CD4-positive, alpha-beta memory T cell (primary cell): Measurements from ENCODE around the gene SORCS3. TPM values are rescaled to one million over a fixed set of nuclear protein-coding genes. Genes with fewer than 3 reads are reported as not detected.

Source experiments
- CTCF ChIA-PET: fragments of 350-600 bp; sonication (Branson Sonifier 250); formaldehyde crosslinking; loops from one replicate; lab custom pipeline; 2021; ENCODE audit warnings: inconsistent platforms; ENCODE audit not compliant: partially characterized antibody; lab: Charles Lee
- POLR2A ChIA-PET: fragments of 350-600 bp; sonication (Branson Sonifier 250); formaldehyde crosslinking; loops from one replicate; lab custom pipeline; 2021; ENCODE audit not compliant: partially characterized antibody; lab: Charles Lee
- DNase-seq, 5 donors: peaks; one replicate each; pipeline versions ENCODE4 v3.0.0 to v3.0.0-alpha.2; 2020 to 2022; ENCODE audit warnings: mixed read lengths in 1 of 5
- H3K27ac ChIP-seq: one replicate; pipeline ENCODE4 v1.7.0; 2013; ENCODE audit warnings: low read depth, low read length
- H3K27me3 ChIP-seq: 2 replicates; pipeline ENCODE4 v1.7.0; 2013; ENCODE audit warnings: mild to moderate bottlenecking, low read length, moderate library complexity; ENCODE audit not compliant: insufficient read depth
- H3K36me3 ChIP-seq: 2 replicates; pipeline ENCODE4 v1.7.0; 2013; ENCODE audit warnings: mild to moderate bottlenecking, low read length, moderate library complexity; ENCODE audit not compliant: insufficient read depth
- H3K4me1 ChIP-seq: 2 replicates; pipeline ENCODE4 v1.7.0; 2013; ENCODE audit warnings: mild to moderate bottlenecking, low read length, moderate library complexity; ENCODE audit not compliant: insufficient read depth
- H3K4me3 ChIP-seq, 2 donors: one replicate each; pipeline ENCODE4 v1.7.0; 2013; ENCODE audit warnings: low read length in 2 of 2, mild to moderate bottlenecking in 1 of 2
- H3K9me3 ChIP-seq, 2 donors: one replicate each; pipeline ENCODE4 v1.7.0; 2013; ENCODE audit warnings: low read length in 2 of 2, control low read depth in 1 of 2; ENCODE audit not compliant: control insufficient read depth in 1 of 2
- H3K27ac Mint-ChIP-seq, 7 donors: one replicate each; pipeline ENCODE4 v1.8.0; 2020 to 2021; ENCODE audit warnings: mixed read lengths in 7 of 7, mild to moderate bottlenecking in 6 of 7, inconsistent platforms in 3 of 7, moderate library complexity in 3 of 7
- H3K27me3 Mint-ChIP-seq, 2 donors: one replicate each; pipeline ENCODE4 v1.8.0; 2020 to 2021; ENCODE audit warnings: mixed read lengths in 2 of 2
- H3K36me3 Mint-ChIP-seq, 2 donors: one replicate each; pipeline ENCODE4 v1.8.0; 2020 to 2021; ENCODE audit warnings: mixed read lengths in 2 of 2, inconsistent platforms in 1 of 2, mild to moderate bottlenecking in 1 of 2
- H3K4me1 Mint-ChIP-seq, 4 donors: one replicate each; pipeline ENCODE4 v1.8.0; 2020 to 2021; ENCODE audit warnings: mixed read lengths in 4 of 4, mild to moderate bottlenecking in 1 of 4
- H3K4me3 Mint-ChIP-seq, 8 donors: one replicate each; pipeline ENCODE4 v1.8.0; 2020 to 2021; ENCODE audit warnings: mixed read lengths in 8 of 8, mild to moderate bottlenecking in 7 of 8, moderate library complexity in 6 of 8, inconsistent platforms in 3 of 8
- H3K9me3 Mint-ChIP-seq, 8 donors: one replicate each; pipeline ENCODE4 v1.8.0; 2020 to 2021; ENCODE audit warnings: mixed read lengths in 8 of 8, mild to moderate bottlenecking in 5 of 8, inconsistent platforms in 3 of 8, moderate library complexity in 1 of 8
- intact Hi-C: fragments of 100-400 bp; cut with micrococcal nuclease; formaldehyde crosslinking; loops from one replicate; pipeline ENCODE4 v1.15.1; 2023
- polyA plus RNA-seq, 2 donors: library from polyadenylated mRNA; unstranded; fragments of 300-500 nt; fragmentation: Illumina TruSeq; gene quantifications; one replicate each; pipeline ENCODE4 v1.2.3, GENCODE V29; 2021
- total RNA-seq, 2 experiments: library from RNA; stranded (reverse); gene quantifications; one replicate each; pipeline ENCODE4 v1.2.3, GENCODE V29; 2021

Gene SORCS3
- total and polyA plus RNA-seq, 4 experiments from 2014 or later: 0.06 to 0.21 TPM; not detected in 2

- Mint-ChIP-seq H3K27ac (no peak overlapping the region), H3K36me3 (no peaks in the 10 kb centered on the region), H3K4me3 (no peak overlapping the region), H3K9me3 (peaks cover 0 to 3% (median 0%) of the 10 kb centered on the region in 8 donors), H3K4me1 (no peaks in the 10 kb centered on the region), H3K27me3 (peaks cover 1 to 6% of the 10 kb centered on the region in 2 donors)
- Histone ChIP-seq H3K4me1 (no peaks in the 10 kb centered on the region), H3K27me3 (no peaks in the 10 kb centered on the region), H3K9me3 (no peaks in the 10 kb centered on the region), H3K4me3 (no peak overlapping the region), H3K36me3 (no peaks in the 10 kb centered on the region), H3K27ac (no peak overlapping the region)
- ChIA-PET POLR2A (no interaction called here), CTCF (no interaction called here)
- intact Hi-C loops: no loop called here
- no peak for DNase-seq
Measured at GRCh38 chr10:104875561-104875960, 234.5 kb downstream of the SORCS3 start.

GRCh38 chr10:104880624-104881398, 239.7 kb downstream of the SORCS3 start:
- ChIA-PET CTCF (no interaction called here), POLR2A (no interaction called here)
- intact Hi-C loops: no loop called here
- DNase-seq: no peak
- Histone ChIP-seq H3K27ac (no peak overlapping the region), H3K4me1 (no peaks in the 10 kb centered on the region), H3K9me3 (no peaks in the 10 kb centered on the region), H3K27me3 (no peaks in the 10 kb centered on the region), H3K36me3 (no peaks in the 10 kb centered on the region), H3K4me3 (no peak overlapping the region)
- H3K36me3 Mint-ChIP-seq: no peaks in the 10 kb centered on the region
- H3K27ac Mint-ChIP-seq: no peak overlapping the region
- H3K4me1 Mint-ChIP-seq: no peaks in the 10 kb centered on the region
- H3K9me3 Mint-ChIP-seq: peaks cover 0 to 3% (median 0%) of the 10 kb centered on the region in 8 donors
- no peak overlapping the region for H3K4me3 Mint-ChIP-seq
- peaks cover 0 to 2% of the 10 kb centered on the region in 2 donors for H3K27me3 Mint-ChIP-seq

- H3K4me1 Mint-ChIP-seq: no peaks in the 10 kb centered on the region
- no peak overlapping the region for H3K27ac ChIP-seq
- ChIA-PET POLR2A (no interaction called here), CTCF (no interaction called here)
- H3K27me3 ChIP-seq: no peaks in the 10 kb centered on the region
- H3K27ac Mint-ChIP-seq: no peak overlapping the region
- no peaks in the 10 kb centered on the region for H3K4me1 ChIP-seq
- H3K9me3 ChIP-seq: no peaks in the 10 kb centered on the region
- H3K9me3 Mint-ChIP-seq: peaks cover 0 to 3% (median 0%) of the 10 kb centered on the region in 8 donors
- peaks cover 0 to 2% of the 10 kb centered on the region in 2 donors for H3K27me3 Mint-ChIP-seq
- intact Hi-C loops: no loop called here
- no peaks in the 10 kb centered on the region for H3K36me3 Mint-ChIP-seq
- DNase-seq: no peak
- no peak overlapping the region for H3K4me3 ChIP-seq
- H3K4me3 Mint-ChIP-seq: no peak overlapping the region
- no peaks in the 10 kb centered on the region for H3K36me3 ChIP-seq
Measured at GRCh38 chr10:104881740-104882139, 240.7 kb downstream of the SORCS3 start.

- Mint-ChIP-seq H3K9me3 (peaks cover 6 to 31% (median 27%) of the 10 kb centered on the region in 8 donors), H3K36me3 (peaks cover 0 to 10% of the 10 kb centered on the region in 2 donors), H3K4me3 (no peak overlapping the region), H3K27ac (no peak overlapping the region), H3K4me1 (no peaks in the 10 kb centered on the region), H3K27me3 (peaks cover 0 to 3% of the 10 kb centered on the region in 2 donors)
- H3K4me1 ChIP-seq: no peaks in the 10 kb centered on the region
- no peak overlapping the region for H3K4me3 ChIP-seq
- DNase-seq: no peak
- CTCF ChIA-PET: no interaction called here
- H3K27ac ChIP-seq: no peak overlapping the region
- POLR2A ChIA-PET: no interaction called here
- no peaks in the 10 kb centered on the region for H3K9me3 ChIP-seq
- intact Hi-C loops: no loop called here
- no peaks in the 10 kb centered on the region for H3K27me3 ChIP-seq
- no peaks in the 10 kb centered on the region for H3K36me3 ChIP-seq
Measured at GRCh38 chr10:104892879-104893617, 252.0 kb downstream of the SORCS3 start.

- no peaks in the 10 kb centered on the region for H3K4me1 Mint-ChIP-seq
- no peak for DNase-seq
- Histone ChIP-seq H3K27ac (no peak overlapping the region), H3K4me1 (no peaks in the 10 kb centered on the region), H3K9me3 (no peaks in the 10 kb centered on the region), H3K27me3 (no peaks in the 10 kb centered on the region), H3K4me3 (no peak overlapping the region), H3K36me3 (no peaks in the 10 kb centered on the region)
- intact Hi-C loops: no loop called here
- ChIA-PET CTCF (no interaction called here), POLR2A (no interaction called here)
- H3K36me3 Mint-ChIP-seq: peaks cover 0 to 10% of the 10 kb centered on the region in 2 donors
- H3K27ac Mint-ChIP-seq: no peak overlapping the region
- no peak overlapping the region for H3K4me3 Mint-ChIP-seq
- H3K27me3 Mint-ChIP-seq: peaks cover 0 to 3% of the 10 kb centered on the region in 2 donors
- H3K9me3 Mint-ChIP-seq: peaks cover 4 to 27% (median 22%) of the 10 kb centered on the region in 8 donors
Measured at GRCh38 chr10:104893701-104894100, 252.6 kb downstream of the SORCS3 start.

GRCh38 chr10:104894681-104895080, 253.6 kb downstream of the SORCS3 start:
- H3K4me3 ChIP-seq: no peak overlapping the region
- ChIA-PET CTCF (no interaction called here), POLR2A (no interaction called here)

GRCh38 chr10:104895541-104895940, 254.5 kb downstream of the SORCS3 start:
- H3K27me3 Mint-ChIP-seq: peaks cover 2 to 3% of the 10 kb centered on the region in 2 donors
- H3K27ac ChIP-seq: no peak overlapping the region
- H3K36me3 Mint-ChIP-seq: peaks cover 0 to 2% of the 10 kb centered on the region in 2 donors
- no peaks in the 10 kb centered on the region for H3K4me1 ChIP-seq
- H3K36me3 ChIP-seq: no peaks in the 10 kb centered on the region
- no peak overlapping the region for H3K4me3 Mint-ChIP-seq
- no peaks in the 10 kb centered on the region for H3K27me3 ChIP-seq
- intact Hi-C loops: no loop called here
- ChIA-PET CTCF (no interaction called here), POLR2A (no interaction called here)
- H3K4me3 ChIP-seq: no peak overlapping the region
- H3K27ac Mint-ChIP-seq: no peak overlapping the region
- no peaks in the 10 kb centered on the region for H3K4me1 Mint-ChIP-seq
- no peak for DNase-seq
- H3K9me3 ChIP-seq: no peaks in the 10 kb centered on the region
- peaks cover 2 to 14% (median 9%) of the 10 kb centered on the region in 8 donors for H3K9me3 Mint-ChIP-seq

More at GRCh38 chr10:104894681-104895080, 253.6 kb downstream of the SORCS3 start:
- H3K27me3 ChIP-seq: no peaks in the 10 kb centered on the region
- no peaks in the 10 kb centered on the region for H3K36me3 ChIP-seq
- Mint-ChIP-seq H3K4me1 (no peaks in the 10 kb centered on the region), H3K9me3 (peaks cover 2 to 21% (median 16%) of the 10 kb centered on the region in 8 donors), H3K27ac (no peak overlapping the region), H3K4me3 (no peak overlapping the region), H3K27me3 (peaks cover 0 to 3% of the 10 kb centered on the region in 2 donors), H3K36me3 (peaks cover 0 to 6% of the 10 kb centered on the region in 2 donors)
- H3K9me3 ChIP-seq: no peaks in the 10 kb centered on the region
- intact Hi-C loops: no loop called here
- H3K27ac ChIP-seq: no peak overlapping the region
- H3K4me1 ChIP-seq: no peaks in the 10 kb centered on the region
- DNase-seq: no peak
